Neural progenitor cell (in vitro differentiated cells): ENCODE results near the gene PDCD11. TPM values are rescaled to one million over a fixed set of nuclear protein-coding genes. Genes with fewer than 3 reads are reported as not detected.

Experiments used
- DNase-seq: peaks from one replicate; pipeline ENCODE4 v3.0.0-alpha.2; 2016; ENCODE audit warnings: low spot score
- H2AFZ ChIP-seq: fragments of 200-600 bp; sonication (generic); replicated peaks from 2 replicates; pipeline ENCODE4 v1.6.1; 2016; ENCODE audit warnings: antibody characterized with exemption
- H3F3A ChIP-seq: fragments of 200-600 bp; sonication (generic); 2 replicates; pipeline ENCODE4 v1.6.1; 2016; ENCODE audit warnings: antibody characterized with exemption, low read depth
- H3K27ac ChIP-seq: fragments of 200-600 bp; sonication (generic); 2 replicates; pipeline ENCODE4 v1.5.1; 2016; ENCODE audit warnings: mild to moderate bottlenecking
- H3K27me3 ChIP-seq: fragments of 200-600 bp; sonication (generic); 2 replicates; pipeline ENCODE4 v1.6.1; 2016; ENCODE audit warnings: mild to moderate bottlenecking, moderate library complexity
- H3K36me3 ChIP-seq: fragments of 200-600 bp; sonication (generic); 2 replicates; pipeline ENCODE4 v1.5.1; 2016
- H3K4me1 ChIP-seq: fragments of 200-600 bp; sonication (generic); 2 replicates; pipeline ENCODE4 v1.6.1; 2016; ENCODE audit warnings: mixed run types
- H3K4me2 ChIP-seq: fragments of 200-600 bp; sonication (generic); 2 replicates; pipeline ENCODE4 v1.6.1; 2016
- H3K4me3 ChIP-seq: fragments of 200-600 bp; sonication (generic); 2 replicates; pipeline ENCODE4 v1.5.1; 2016
- H3K79me2 ChIP-seq: fragments of 200-600 bp; sonication (generic); 2 replicates; pipeline ENCODE4 v1.6.1; 2016; ENCODE audit warnings: low read depth
- H3K9ac ChIP-seq: fragments of 200-600 bp; sonication (generic); 2 replicates; pipeline ENCODE4 v1.6.1; 2016
- H3K9me3 ChIP-seq: fragments of 200-600 bp; sonication (generic); 2 replicates; pipeline ENCODE4 v1.5.1; 2016; ENCODE audit warnings: low read depth
- H4K20me1 ChIP-seq: fragments of 200-600 bp; sonication (generic); 2 replicates; pipeline ENCODE4 v1.6.1; 2016; ENCODE audit warnings: low read depth
- H3K27ac Mint-ChIP-seq: 3 replicates; pipeline ENCODE4 v1.8.0; 2021; ENCODE audit warnings: mixed read lengths
- H3K27me3 Mint-ChIP-seq: 2 replicates; pipeline ENCODE4 v1.8.0; 2022; ENCODE audit warnings: low read depth, mild to moderate bottlenecking, inconsistent platforms, moderate library complexity, mixed read lengths; ENCODE audit not compliant: insufficient read depth
- H3K36me3 Mint-ChIP-seq: 3 replicates; pipeline ENCODE4 v1.8.0; 2021; ENCODE audit warnings: mixed read lengths
- H3K4me1 Mint-ChIP-seq: 3 replicates; pipeline ENCODE4 v1.8.0; 2021; ENCODE audit warnings: mixed read lengths
- H3K4me3 Mint-ChIP-seq: 3 replicates; pipeline ENCODE4 v1.8.0; 2021; ENCODE audit warnings: mild to moderate bottlenecking, moderate library complexity, mixed read lengths
- H3K9me3 Mint-ChIP-seq: 3 replicates; pipeline ENCODE4 v1.8.0; 2020; ENCODE audit warnings: mixed read lengths
- EZH2 ChIP-seq: fragments of 200-600 bp; sonication (generic); IDR thresholded peaks from 2 replicates; pipeline ENCODE4 v1.6.1; 2017; ENCODE audit warnings: antibody characterized with exemption, mild to moderate bottlenecking, moderate library complexity
- EZH2phosphoT487 ChIP-seq: fragments of 200-600 bp; sonication (generic); IDR thresholded peaks from 2 replicates; pipeline ENCODE4 v1.6.1; 2017; ENCODE audit warnings: antibody characterized with exemption
- total RNA-seq: library from RNA; depleted of rRNA; stranded (reverse); fragments of >200 nt; gene quantifications from 2 replicates; pipeline ENCODE4 v1.2.3, GENCODE V29; 2015; ENCODE audit warnings: low replicate concordance
- TF ChIP-seq, protein P1 (sequence below): fragments of 200-600 bp; sonication (generic); IDR thresholded peaks from 2 replicates; pipeline ENCODE4 v1.5.1; 2017; ENCODE audit warnings: antibody characterized with exemption, mild to moderate bottlenecking

PDCD11 gene
- total RNA-seq, 1 donor from 2014 or later = 42.8 TPM

DNA sequence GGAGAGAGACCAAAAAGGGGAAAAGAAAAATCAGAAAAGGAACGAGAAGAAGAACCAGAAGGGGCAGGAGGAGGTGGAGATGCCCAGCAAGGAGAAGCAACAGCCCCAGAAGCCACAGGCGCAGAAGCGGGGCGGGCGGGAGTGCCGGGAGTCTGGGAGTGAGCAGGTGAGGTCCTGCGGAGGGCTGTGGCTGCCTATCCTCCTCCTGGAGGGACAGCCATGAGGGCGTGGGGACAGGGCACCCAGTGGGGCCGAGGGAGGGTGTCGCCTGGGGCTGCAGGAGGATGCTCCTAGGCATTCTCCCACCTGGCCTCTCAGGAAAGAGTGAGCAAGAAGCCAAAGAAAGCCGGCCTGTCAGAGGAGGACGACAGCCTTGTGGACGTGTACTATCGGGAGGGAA lies 44.0 kb downstream of the PDCD11 start:
- Histone ChIP-seq H3K36me3 (no peaks in the 10 kb centered on the region), H3F3A (no peaks in the 10 kb centered on the region), H4K20me1 (no peaks in the 10 kb centered on the region), H3K9me3 (no peaks in the 10 kb centered on the region), H3K9ac (no peak overlapping the region), H3K27ac (no peak overlapping the region), H3K4me2 (no peak overlapping the region), H2AFZ (no peak overlapping the region), H3K79me2 (no peaks in the 10 kb centered on the region), H3K27me3 (no peaks in the 10 kb centered on the region), H3K4me1 (no peaks in the 10 kb centered on the region), H3K4me3 (no peak overlapping the region)
- H3K36me3 Mint-ChIP-seq = peaks cover 40% of the 10 kb centered on the region
- TF ChIP-seq EZH2 = no peak
- TF ChIP-seq, protein P1, sequence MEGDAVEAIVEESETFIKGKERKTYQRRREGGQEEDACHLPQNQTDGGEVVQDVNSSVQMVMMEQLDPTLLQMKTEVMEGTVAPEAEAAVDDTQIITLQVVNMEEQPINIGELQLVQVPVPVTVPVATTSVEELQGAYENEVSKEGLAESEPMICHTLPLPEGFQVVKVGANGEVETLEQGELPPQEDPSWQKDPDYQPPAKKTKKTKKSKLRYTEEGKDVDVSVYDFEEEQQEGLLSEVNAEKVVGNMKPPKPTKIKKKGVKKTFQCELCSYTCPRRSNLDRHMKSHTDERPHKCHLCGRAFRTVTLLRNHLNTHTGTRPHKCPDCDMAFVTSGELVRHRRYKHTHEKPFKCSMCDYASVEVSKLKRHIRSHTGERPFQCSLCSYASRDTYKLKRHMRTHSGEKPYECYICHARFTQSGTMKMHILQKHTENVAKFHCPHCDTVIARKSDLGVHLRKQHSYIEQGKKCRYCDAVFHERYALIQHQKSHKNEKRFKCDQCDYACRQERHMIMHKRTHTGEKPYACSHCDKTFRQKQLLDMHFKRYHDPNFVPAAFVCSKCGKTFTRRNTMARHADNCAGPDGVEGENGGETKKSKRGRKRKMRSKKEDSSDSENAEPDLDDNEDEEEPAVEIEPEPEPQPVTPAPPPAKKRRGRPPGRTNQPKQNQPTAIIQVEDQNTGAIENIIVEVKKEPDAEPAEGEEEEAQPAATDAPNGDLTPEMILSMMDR = no peak
- no peak for TF ChIP-seq EZH2phosphoT487
- no peaks in the 10 kb centered on the region for H3K9me3 Mint-ChIP-seq
- H3K27ac Mint-ChIP-seq = no peak overlapping the region
- no peak for DNase-seq
- peaks cover 3% of the 10 kb centered on the region for H3K27me3 Mint-ChIP-seq
- H3K4me1 Mint-ChIP-seq = no peaks in the 10 kb centered on the region
- H3K4me3 Mint-ChIP-seq = no peak overlapping the region

DNA sequence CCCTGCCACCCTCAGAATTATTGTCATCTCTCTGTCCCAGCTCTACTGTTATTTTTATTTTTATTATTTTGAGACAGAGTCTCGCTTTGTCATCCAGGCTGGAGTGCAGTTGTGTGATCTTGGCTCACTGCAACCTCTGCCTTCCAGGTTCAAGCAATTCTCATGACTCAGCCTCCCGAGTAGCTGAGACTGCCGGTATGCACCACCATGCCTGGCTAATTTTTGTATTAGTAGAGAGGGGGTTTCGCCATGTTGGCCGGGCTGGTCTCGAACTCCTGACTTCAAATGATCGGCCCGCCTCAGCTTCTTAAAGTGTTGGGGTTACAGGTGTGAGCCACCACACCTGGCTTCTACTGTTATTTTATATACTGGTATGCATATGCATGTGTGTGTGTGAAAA lies 44.8 kb downstream of the PDCD11 start:
- H3K9me3 ChIP-seq = no peaks in the 10 kb centered on the region
- no peaks in the 10 kb centered on the region for H3K9me3 Mint-ChIP-seq
- H2AFZ ChIP-seq = no peak overlapping the region
- no peak overlapping the region for H3K4me3 ChIP-seq
- no peaks in the 10 kb centered on the region for H3K36me3 ChIP-seq
- H3K4me2 ChIP-seq = no peak overlapping the region
- no peak overlapping the region for H3K27ac ChIP-seq
- no peaks in the 10 kb centered on the region for H3K27me3 ChIP-seq
- DNase-seq = no peak
- peaks cover 3% of the 10 kb centered on the region for H3K27me3 Mint-ChIP-seq
- no peak overlapping the region for H3K4me3 Mint-ChIP-seq
- no peaks in the 10 kb centered on the region for H3K4me1 ChIP-seq
- TF ChIP-seq EZH2 (no peak), EZH2phosphoT487 (no peak)
- TF ChIP-seq, protein P1 = no peak
- H3K9ac ChIP-seq = no peak overlapping the region
- H3K36me3 Mint-ChIP-seq = peaks cover 40% of the 10 kb centered on the region
- no peaks in the 10 kb centered on the region for H4K20me1 ChIP-seq
- no peak overlapping the region for H3K27ac Mint-ChIP-seq
- no peaks in the 10 kb centered on the region for H3K4me1 Mint-ChIP-seq
- H3F3A ChIP-seq = no peaks in the 10 kb centered on the region
- no peaks in the 10 kb centered on the region for H3K79me2 ChIP-seq

DNA sequence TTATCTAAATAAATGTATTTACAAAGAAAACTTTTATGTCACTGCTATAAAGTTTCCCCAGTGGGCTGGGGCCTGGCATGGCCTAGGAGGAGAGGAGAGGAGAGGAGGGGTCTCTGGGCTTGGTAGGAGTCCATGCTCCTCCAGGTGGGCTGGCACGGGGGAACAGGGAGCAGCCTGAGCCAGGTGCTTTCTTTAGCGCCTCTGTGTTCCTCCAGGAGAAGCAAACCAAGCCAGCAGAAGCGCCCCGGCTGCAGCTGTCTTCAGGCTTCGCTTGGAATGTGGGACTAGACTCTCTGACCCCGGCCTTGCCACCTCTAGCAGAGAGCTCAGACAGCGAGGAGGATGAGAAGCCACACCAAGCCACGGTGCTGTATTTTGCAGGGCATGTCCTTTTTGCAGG lies 45.2 kb downstream of the PDCD11 start:
- no peak for TF ChIP-seq EZH2
- no peak for TF ChIP-seq EZH2phosphoT487
- TF ChIP-seq, protein P1 = no peak
- no peak overlapping the region for H3K9ac ChIP-seq
- H3K36me3 Mint-ChIP-seq = peaks cover 38% of the 10 kb centered on the region
- H3K36me3 ChIP-seq = no peaks in the 10 kb centered on the region
- H4K20me1 ChIP-seq = no peaks in the 10 kb centered on the region
- no peaks in the 10 kb centered on the region for H3K9me3 ChIP-seq
- no peaks in the 10 kb centered on the region for H3K79me2 ChIP-seq
- no peaks in the 10 kb centered on the region for H3F3A ChIP-seq
- no peaks in the 10 kb centered on the region for H3K9me3 Mint-ChIP-seq
- no peak overlapping the region for H3K4me3 ChIP-seq
- H3K4me3 Mint-ChIP-seq = no peak overlapping the region
- H3K27ac ChIP-seq = no peak overlapping the region
- no peaks in the 10 kb centered on the region for H3K4me1 Mint-ChIP-seq
- no peak overlapping the region for H3K4me2 ChIP-seq
- DNase-seq = no peak
- H3K4me1 ChIP-seq = no peaks in the 10 kb centered on the region
- H3K27ac Mint-ChIP-seq = no peak overlapping the region
- H3K27me3 Mint-ChIP-seq = peaks cover 3% of the 10 kb centered on the region
- no peaks in the 10 kb centered on the region for H3K27me3 ChIP-seq
- no peak overlapping the region for H2AFZ ChIP-seq

DNA sequence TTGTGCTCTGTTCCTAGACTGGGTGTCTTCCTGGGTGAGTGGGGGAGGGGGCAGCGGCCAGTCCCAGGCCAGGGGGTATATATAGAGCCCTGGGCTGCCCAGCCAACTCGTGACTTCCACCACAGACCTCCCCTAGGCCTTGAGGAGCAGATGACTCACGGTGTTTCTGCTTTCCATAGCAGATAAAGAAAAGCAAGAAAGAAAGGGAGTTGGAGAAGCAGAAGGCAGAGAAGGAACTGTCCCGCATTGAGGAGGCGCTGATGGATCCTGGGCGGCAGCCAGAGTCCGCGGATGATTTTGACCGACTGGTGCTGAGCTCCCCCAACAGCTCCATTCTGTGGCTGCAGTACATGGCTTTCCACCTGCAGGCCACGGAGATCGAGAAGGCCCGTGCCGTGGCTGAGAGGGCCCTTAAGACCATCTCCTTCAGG lies 45.6 kb downstream of the PDCD11 start:
- TF ChIP-seq EZH2 (no peak), EZH2phosphoT487 (no peak)
- TF ChIP-seq, protein P1 = no peak
- H3K4me1 ChIP-seq = no peaks in the 10 kb centered on the region
- H3K9me3 ChIP-seq = no peaks in the 10 kb centered on the region
- H3K36me3 ChIP-seq = no peaks in the 10 kb centered on the region
- H3K9ac ChIP-seq = no peak overlapping the region
- no peak overlapping the region for H3K4me3 ChIP-seq
- no peak overlapping the region for H3K4me2 ChIP-seq
- Mint-ChIP-seq H3K9me3 (no peaks in the 10 kb centered on the region), H3K4me1 (no peaks in the 10 kb centered on the region), H3K27me3 (peaks cover 5% of the 10 kb centered on the region), H3K27ac (no peak overlapping the region), H3K36me3 (peaks cover 36% of the 10 kb centered on the region), H3K4me3 (no peak overlapping the region)
- no peaks in the 10 kb centered on the region for H3F3A ChIP-seq
- no peak for DNase-seq
- H3K27ac ChIP-seq = no peak overlapping the region
- no peaks in the 10 kb centered on the region for H3K27me3 ChIP-seq
- H4K20me1 ChIP-seq = no peaks in the 10 kb centered on the region
- no peaks in the 10 kb centered on the region for H3K79me2 ChIP-seq
- no peak overlapping the region for H2AFZ ChIP-seq
